HepG2 (cell line): ENCODE results near the gene LENG1. TPM values are rescaled to one million over a fixed set of nuclear protein-coding genes. Genes with fewer than 3 reads are reported as not detected.

ENCODE experiments used
- ATAC-seq: fragments of 200-7000 bp; cut with Tn5 transposase; 3 replicates; pipeline ENCODE4 v1.9.1; 2020; ENCODE audit warnings: mild to moderate bottlenecking, moderate library complexity
- BruUV-seq: library from RNA; stranded (reverse); fragments of 400-500 nt; replicated peaks from 2 replicates; lab custom pipeline; 2021; lab: Mats Ljungman, UMichigan
- CTCF ChIA-PET: fragments of 300-600 bp; formaldehyde crosslinking; extraction: SDS; loops from one replicate; lab custom pipeline; 2021; ENCODE audit warnings: low total read pairs, inconsistent platforms, low intra/inter-chr PET ratio; lab: Yijun Ruan, JAX
- POLR2A ChIA-PET: fragments of 350-600 bp; sonication (Branson Sonifier 250); formaldehyde crosslinking; loops from one replicate; lab custom pipeline; 2020; ENCODE audit warnings: antibody characterized with exemption, inconsistent platforms; lab: Yijun Ruan, JAX
- DNase-seq: peaks from one replicate; pipeline ENCODE4 v3.0.0-alpha.2; 2015; ENCODE audit warnings: low spot score
- FAIRE-seq: peaks from 3 replicates; lab custom pipeline; 2011; peaks lifted over from hg19 to GRCh38; lab: Jason Lieb, UNC
- H2AFZ ChIP-seq: one replicate; pipeline ENCODE4 v1.6.1; 2011; ENCODE audit warnings: low read length, inconsistent platforms
- H3K27ac ChIP-seq: fragments of 300-600 bp; 3 replicates; pipeline ENCODE4 v1.8.0; 2011; ENCODE audit warnings: mixed run types, mild to moderate bottlenecking, mixed read lengths, low read length, inconsistent platforms; ENCODE audit not compliant: insufficient read depth; ENCODE audit errors: extremely low read length
- H3K27me3 ChIP-seq, 2 experiments: fragments of 200-600 bp in 1 of 2; 2 replicates in 1 of 2; 3 replicates in 1 of 2; pipeline versions ENCODE4 v1.6.0 to v1.8.0; 2011; ENCODE audit warnings: low read length in 2 of 2, mild to moderate bottlenecking in 2 of 2, moderate library complexity in 2 of 2, inconsistent platforms in 1 of 2; ENCODE audit not compliant: insufficient read depth in 2 of 2, control insufficient read depth in 1 of 2
- H3K36me3 ChIP-seq, 2 experiments: fragments of 200-600 bp in 1 of 2; replicated peaks in 1 of 2; 2 replicates in 1 of 2; 3 replicates in 1 of 2; pipeline versions ENCODE4 v1.5.1 to v1.8.0; 2011; ENCODE audit warnings: low read length in 2 of 2, inconsistent platforms in 1 of 2; ENCODE audit not compliant: insufficient read depth in 2 of 2, control insufficient read depth in 1 of 2
- H3K4me1 ChIP-seq: 2 replicates; pipeline ENCODE4 v1.5.1; 2012; ENCODE audit warnings: low read length, inconsistent platforms; ENCODE audit not compliant: insufficient read depth
- H3K4me2 ChIP-seq: 2 replicates; pipeline ENCODE4 v1.6.0; 2011; ENCODE audit warnings: low read depth, low read length, inconsistent platforms
- H3K4me3 ChIP-seq, 3 experiments: fragments of 200-600 bp in 1 of 3; sonication (generic), shearing (Covaris generic) in 1 of 3; replicated peaks in 1 of 3; 2 replicates each; pipeline ENCODE4 v1.5.1; 2011 to 2016; ENCODE audit warnings: low read length in 3 of 3, inconsistent platforms in 2 of 3, low read depth in 2 of 3, mild to moderate bottlenecking in 2 of 3, control low read depth in 1 of 3, mixed read lengths in 1 of 3; ENCODE audit not compliant: insufficient read depth in 1 of 3
- H3K79me2 ChIP-seq: one replicate; pipeline ENCODE4 v1.6.1; 2011; ENCODE audit warnings: low read length, inconsistent platforms; ENCODE audit not compliant: insufficient read depth
- H3K9ac ChIP-seq: 2 replicates; pipeline ENCODE4 v1.6.0; 2011; ENCODE audit warnings: mild to moderate bottlenecking, low read depth, low read length, inconsistent platforms; ENCODE audit not compliant: insufficient read depth
- H3K9me3 ChIP-seq: 2 replicates; pipeline ENCODE4 v1.5.1; 2012; ENCODE audit warnings: mild to moderate bottlenecking, low read length
- H4K20me1 ChIP-seq: 2 replicates; pipeline ENCODE4 v1.6.0; 2011; ENCODE audit warnings: inconsistent platforms, mild to moderate bottlenecking, low read length, moderate library complexity; ENCODE audit not compliant: insufficient read depth
- EP300 ChIP-seq, 3 experiments: sonication (generic) in 1 of 3; formaldehyde crosslinking in 1 of 3; IDR thresholded peaks; 2 replicates each; pipeline versions ENCODE4 v1.5.1 to v1.6.1; 2011 to 2020; ENCODE audit warnings: low read depth in 2 of 3, low read length in 2 of 3, borderline replicate concordance in 1 of 3, improper control_type of control experiment in 1 of 3, mild to moderate bottlenecking in 1 of 3, missing genetic modification reagents in 1 of 3, moderate library complexity in 1 of 3
- RAD21 ChIP-seq: fragments of 450-650 bp; formaldehyde crosslinking; IDR thresholded peaks from 2 replicates; pipeline ENCODE4 v1.5.0; 2020; ENCODE audit warnings: mild to moderate bottlenecking
- RFX1 ChIP-seq: fragments of 450-650 bp; IDR thresholded peaks from 2 replicates; pipeline ENCODE4 v1.6.1; 2017
- RFX3 ChIP-seq: IDR thresholded peaks from 2 replicates; pipeline ENCODE4 v1.6.1; 2016; ENCODE audit warnings: missing biosample characterization, missing genetic modification reagents
- SMC3 ChIP-seq: IDR thresholded peaks from 2 replicates; pipeline ENCODE4 v1.6.1; 2011; ENCODE audit warnings: low read length, improper control_type of control experiment
- STAG1 ChIP-seq: sonication (generic); formaldehyde crosslinking; IDR thresholded peaks from 2 replicates; pipeline ENCODE4 v1.4.0; 2020; ENCODE audit warnings: missing genetic modification reagents
- ZNF232 ChIP-seq: sonication (generic); formaldehyde crosslinking; IDR thresholded peaks from 2 replicates; pipeline ENCODE4 v1.4.0; 2020; ENCODE audit warnings: missing genetic modification reagents, borderline replicate concordance
- ZNF672 ChIP-seq: sonication (generic); formaldehyde crosslinking; IDR thresholded peaks from 2 replicates; pipeline ENCODE4 v1.8.1; 2022; ENCODE audit warnings: missing genetic modification reagents
- WGBS: methylation state at CpG from one replicate; pipeline ENCODE4 v1.1.6; 2017; ENCODE audit warnings: low lambda C conversion rate; 5-methylcytosine and 5-hydroxymethylcytosine counted together
- in situ Hi-C: cut with HindIII; loops from 2 replicates; pipeline ENCODE4 v1.10.0; 2017; ENCODE audit warnings: low pct_unique_long_range_greater_than_20kb; ENCODE audit not compliant: extremely low pct_ligation_motif_present
- intact Hi-C: fragments of 100-400 bp; cut with micrococcal nuclease; formaldehyde crosslinking; loops from one replicate; pipeline ENCODE4 v1.10.0; 2022; ENCODE audit not compliant: unreplicated experiment
- polyA plus RNA-seq, 8 experiments: library from polyadenylated mRNA; depleted of rRNA in 3 of 8; stranded (reverse) in 7 of 8; unstranded in 1 of 8; fragments of >200 nt; fragmentation: Illumina TruSeq in 4 of 8; extraction: Trizol in 4 of 8; gene quantifications; 2 replicates each; pipeline versions ENCODE4 v1.2.1 to v1.2.3, GENCODE V29; 2011 to 2016; ENCODE audit warnings: low read depth in 4 of 8, missing spikeins in 1 of 8, mixed read lengths in 1 of 8; ENCODE audit not compliant: insufficient read depth in 1 of 8
- total RNA-seq, 5 experiments: library from RNA; depleted of rRNA; stranded (reverse); fragments of >200 nt; fragmentation: Illumina TruSeq; extraction: Trizol; gene quantifications; 2 replicates each; pipeline ENCODE4 v1.2.3, GENCODE V29; 2016; ENCODE audit warnings: low read depth in 1 of 5
- TF ChIP-seq, protein P1 (sequence below): sonication (generic); formaldehyde crosslinking; IDR thresholded peaks from 2 replicates; pipeline ENCODE4 v1.5.0; 2020; ENCODE audit warnings: mild to moderate bottlenecking, missing genetic modification reagents, moderate library complexity

Gene LENG1
- total and polyA plus RNA-seq, 2 of the 13 experiments (the other 11 are each of a cell fraction or from before 2014, with no cell fraction given): 1.8 to 3.8 TPM

DNA sequence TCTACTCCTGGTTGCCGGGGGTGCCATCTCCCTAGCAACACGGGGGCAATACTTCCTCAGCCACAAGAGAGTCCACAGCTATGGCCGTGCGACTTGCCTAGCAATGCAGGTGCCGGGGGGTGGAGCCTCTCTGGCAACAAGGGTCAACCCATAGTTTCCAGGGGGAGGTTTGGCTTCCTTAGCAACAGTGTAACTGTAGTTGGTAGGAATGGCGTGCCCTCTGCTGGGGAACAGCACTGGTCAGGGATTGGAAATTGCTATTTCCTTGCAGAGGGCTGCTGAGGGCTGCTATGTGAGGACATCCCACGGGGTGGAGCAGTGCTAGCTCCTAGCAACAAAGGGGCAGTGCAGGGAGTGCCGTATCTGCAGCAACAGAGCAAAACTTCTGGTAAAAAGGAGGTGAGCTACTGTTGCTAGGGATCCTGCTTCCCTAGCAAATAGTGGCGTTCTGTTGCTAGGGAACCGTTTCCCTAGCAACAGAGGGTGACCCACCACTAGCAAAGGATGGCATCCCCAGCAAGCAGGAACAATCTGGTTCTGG is 20.5 kb upstream of the LENG1 start:
- DNase-seq: peak; percentile 62
- intact Hi-C loops: no loop called here
- no peaks in the 10 kb centered on the region for H3K79me2 ChIP-seq
- no peaks in the 10 kb centered on the region for H3K4me1 ChIP-seq
- peak; percentile 89 for ATAC-seq
- FAIRE-seq: peak; percentile 62
- ChIA-PET POLR2A (interaction anchor here (1.2 kb wide), 1 partner anchor 43 kb away, joined by 4 read pairs; no protein-coding TSS in a partner anchor), CTCF (no interaction called here)
- no peak overlapping the region for H3K9ac ChIP-seq
- no peak overlapping the region for H2AFZ ChIP-seq
- WGBS: 80% methylated on average over 8 of the region's 10 CpGs
- H4K20me1 ChIP-seq: peaks cover 5% of the 10 kb centered on the region; the same call in 1 of the 2 replicates
- no peaks in the 10 kb centered on the region for H3K27me3 ChIP-seq
- no peak overlapping the region for H3K4me2 ChIP-seq
- H3K9me3 ChIP-seq: no peaks in the 10 kb centered on the region
- peaks cover 1 to 11% of the 10 kb centered on the region in 2 experiments; a peak in 3 of 5 replicates for H3K36me3 ChIP-seq
- H3K4me3 ChIP-seq: no peak overlapping the region
- peak overlapping the region; percentile 2 for H3K27ac ChIP-seq
- TF ChIP-seq RFX3 (CRISPR knock-in tag) (peak; percentile 56; the same call in 1 of the 2 replicates), ZNF672 (CRISPR knock-in tag) (no peak), RFX1 (peak; percentile 82), STAG1 (CRISPR knock-in tag) (peak; percentile 40), EP300 (IDR thresholded peaks at IDR 0.05; ENCODE audit: low read depth in 2 of 2, low read length in 2 of 2) (no peak), EP300 (CRISPR knock-in tag; IDR thresholded peaks at IDR 0.05; ENCODE audit: borderline replicate concordance) (no peak), ZNF232 (CRISPR knock-in tag) (no peak), RAD21 (peak; percentile 37; the same call in 1 of the 2 replicates), SMC3 (peak; percentile 64; the same call in 1 of the 2 replicates)
- TF ChIP-seq, protein P1, sequence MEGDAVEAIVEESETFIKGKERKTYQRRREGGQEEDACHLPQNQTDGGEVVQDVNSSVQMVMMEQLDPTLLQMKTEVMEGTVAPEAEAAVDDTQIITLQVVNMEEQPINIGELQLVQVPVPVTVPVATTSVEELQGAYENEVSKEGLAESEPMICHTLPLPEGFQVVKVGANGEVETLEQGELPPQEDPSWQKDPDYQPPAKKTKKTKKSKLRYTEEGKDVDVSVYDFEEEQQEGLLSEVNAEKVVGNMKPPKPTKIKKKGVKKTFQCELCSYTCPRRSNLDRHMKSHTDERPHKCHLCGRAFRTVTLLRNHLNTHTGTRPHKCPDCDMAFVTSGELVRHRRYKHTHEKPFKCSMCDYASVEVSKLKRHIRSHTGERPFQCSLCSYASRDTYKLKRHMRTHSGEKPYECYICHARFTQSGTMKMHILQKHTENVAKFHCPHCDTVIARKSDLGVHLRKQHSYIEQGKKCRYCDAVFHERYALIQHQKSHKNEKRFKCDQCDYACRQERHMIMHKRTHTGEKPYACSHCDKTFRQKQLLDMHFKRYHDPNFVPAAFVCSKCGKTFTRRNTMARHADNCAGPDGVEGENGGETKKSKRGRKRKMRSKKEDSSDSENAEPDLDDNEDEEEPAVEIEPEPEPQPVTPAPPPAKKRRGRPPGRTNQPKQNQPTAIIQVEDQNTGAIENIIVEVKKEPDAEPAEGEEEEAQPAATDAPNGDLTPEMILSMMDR (CRISPR knock-in tag): peak; percentile 53
- in situ Hi-C loops: no loop called here
- BruUV-seq: no TSS peak
